AG10803 (cell line): ENCODE measurements around the gene GPR17.

Experiments
- DNase-seq: peaks from one replicate; pipeline ENCODE4 v3.0.0; 2010; ENCODE audit warnings: low read depth
- H3K4me3 ChIP-seq: 2 replicates; pipeline ENCODE4 v1.5.1; 2011; ENCODE audit warnings: mild to moderate bottlenecking, low read length, control low read depth
- CTCF ChIP-seq: conservative IDR thresholded peaks from 2 replicates; pipeline ENCODE4 v1.5.1; 2011; ENCODE audit warnings: mild to moderate bottlenecking, low read length, control low read depth, inconsistent platforms

The GPR17 gene

GRCh38 chr2:127615511-127616166 lies 30.3 kb upstream of the GPR17 start:
- no peak overlapping the region for H3K4me3 ChIP-seq
- peak; percentile 70 for DNase-seq
- no peak for TF ChIP-seq CTCF

- DNase-seq = peak; percentile 16
- no peak for TF ChIP-seq CTCF
- no peak overlapping the region for H3K4me3 ChIP-seq
Measured at GRCh38 chr2:127618551-127619202, 27.3 kb upstream of the GPR17 start.

GRCh38 chr2:127619203-127619590 lies 26.8 kb upstream of the GPR17 start:
- no peak for TF ChIP-seq CTCF
- no peak overlapping the region for H3K4me3 ChIP-seq
- no peak for DNase-seq

- DNase-seq = no peak
- no peak for TF ChIP-seq CTCF
- no peak overlapping the region for H3K4me3 ChIP-seq
Measured at GRCh38 chr2:127619877-127620705, 25.9 kb upstream of the GPR17 start.

- TF ChIP-seq CTCF = no peak
- DNase-seq = no peak
- no peak overlapping the region for H3K4me3 ChIP-seq
Measured at GRCh38 chr2:127620866-127621265, 25.1 kb upstream of the GPR17 start.

- TF ChIP-seq CTCF = no peak
- no peak overlapping the region for H3K4me3 ChIP-seq
- no peak for DNase-seq
Measured at GRCh38 chr2:127621981-127622431, 23.9 kb upstream of the GPR17 start.
